Ishikawa (cell line): ENCODE data around the gene ARHGAP33.

Source experiments
- CEBPB ChIP-seq: IDR thresholded peaks from 2 replicates; pipeline ENCODE4 v1.6.1; 2012
- CREB1 ChIP-seq: IDR thresholded peaks from 2 replicates; pipeline ENCODE4 v1.6.1; 2012; ENCODE audit warnings: low read depth
- EGR1 ChIP-seq: IDR thresholded peaks from 2 replicates; pipeline ENCODE4 v1.6.1; 2012
- EP300 ChIP-seq: IDR thresholded peaks from 2 replicates; pipeline ENCODE4 v1.6.1; 2012; ENCODE audit warnings: borderline replicate concordance
- FOXM1 ChIP-seq: IDR thresholded peaks from 2 replicates; pipeline ENCODE4 v1.6.1; 2012; ENCODE audit warnings: low read depth, borderline replicate concordance
- MAX ChIP-seq: IDR thresholded peaks from 2 replicates; pipeline ENCODE4 v1.6.1; 2012
- NFIC ChIP-seq: IDR thresholded peaks from 2 replicates; pipeline ENCODE4 v1.6.1; 2012
- RAD21 ChIP-seq: IDR thresholded peaks from 2 replicates; pipeline ENCODE4 v1.6.1; 2012; ENCODE audit warnings: low read depth
- REST ChIP-seq: IDR thresholded peaks from 2 replicates; pipeline ENCODE4 v1.6.1; 2012; ENCODE audit warnings: low read depth, mild to moderate bottlenecking
- TAF1 ChIP-seq: IDR thresholded peaks from 2 replicates; pipeline ENCODE4 v1.6.1; 2012; ENCODE audit warnings: low read depth, mild to moderate bottlenecking
- TCF12 ChIP-seq: IDR thresholded peaks from 2 replicates; pipeline ENCODE4 v1.6.1; 2012; ENCODE audit warnings: low read depth
- TEAD4 ChIP-seq: IDR thresholded peaks from 2 replicates; pipeline ENCODE4 v1.6.1; 2012
- USF1 ChIP-seq: IDR thresholded peaks from 2 replicates; pipeline ENCODE4 v1.6.1; 2012
- YY1 ChIP-seq: IDR thresholded peaks from 2 replicates; pipeline ENCODE4 v1.6.1; 2012; ENCODE audit warnings: low read depth
- ZBTB7A ChIP-seq: IDR thresholded peaks from 2 replicates; pipeline ENCODE4 v1.6.1; 2012; ENCODE audit warnings: low read depth

ARHGAP33 gene

GRCh38 chr19:35730326-35730725, 45.0 kb upstream of the ARHGAP33 start:
- TF ChIP-seq YY1, result no peak
- no peak for TF ChIP-seq EGR1
- no peak for TF ChIP-seq TEAD4
- TF ChIP-seq NFIC, result no peak
- no peak for TF ChIP-seq TAF1
- TF ChIP-seq CREB1, result no peak
- no peak for TF ChIP-seq FOXM1
- no peak for TF ChIP-seq REST
- no peak for TF ChIP-seq ZBTB7A
- TF ChIP-seq MAX, result no peak
- no peak for TF ChIP-seq USF1
- TF ChIP-seq RAD21, result no peak
- no peak for TF ChIP-seq CEBPB
- no peak for TF ChIP-seq EP300

GRCh38 chr19:35731353-35731752, 44.0 kb upstream of the ARHGAP33 start:
- TF ChIP-seq EP300 (no peak), NFIC (no peak), YY1 (no peak), MAX (no peak), CEBPB (no peak), RAD21 (no peak)

- no peak for TF ChIP-seq EP300
- no peak for TF ChIP-seq YY1
- no peak for TF ChIP-seq ZBTB7A
- TF ChIP-seq RAD21, result no peak
- no peak for TF ChIP-seq TCF12
- TF ChIP-seq MAX, result no peak
- TF ChIP-seq NFIC, result no peak
Observed at GRCh38 chr19:35731779-35732405, 43.5 kb upstream of the ARHGAP33 start.

GRCh38 chr19:35732540-35733179, 42.7 kb upstream of the ARHGAP33 start:
- TF ChIP-seq ZBTB7A, result no peak
- no peak for TF ChIP-seq EGR1
- no peak for TF ChIP-seq CREB1
- no peak for TF ChIP-seq TCF12
- TF ChIP-seq YY1, result no peak
- no peak for TF ChIP-seq USF1
- TF ChIP-seq CEBPB, result no peak
- no peak for TF ChIP-seq TAF1
- TF ChIP-seq REST, result no peak
- no peak for TF ChIP-seq EP300
- TF ChIP-seq NFIC, result no peak
- TF ChIP-seq MAX, result no peak
- TF ChIP-seq RAD21, result no peak
